Activated CD4-positive, CD25-positive, alpha-beta regulatory T cell treated with anti-CD3 and anti-CD28 coated beads, Interleukin-2, amount 50 U/mL, for 16 hours (primary cell): ENCODE measurements around the gene HNMT.
"Not testable (repeated sequence)": the region's sequence is repeated elsewhere in the genome, so short reads cannot be mapped to it uniquely, and the experiment has no call there.

ENCODE experiments used
- DNase-seq: peaks from one replicate; pipeline ENCODE4 v3.0.0-alpha.2; 2020; ENCODE audit warnings: low read depth, low spot score

The HNMT gene

DNA sequence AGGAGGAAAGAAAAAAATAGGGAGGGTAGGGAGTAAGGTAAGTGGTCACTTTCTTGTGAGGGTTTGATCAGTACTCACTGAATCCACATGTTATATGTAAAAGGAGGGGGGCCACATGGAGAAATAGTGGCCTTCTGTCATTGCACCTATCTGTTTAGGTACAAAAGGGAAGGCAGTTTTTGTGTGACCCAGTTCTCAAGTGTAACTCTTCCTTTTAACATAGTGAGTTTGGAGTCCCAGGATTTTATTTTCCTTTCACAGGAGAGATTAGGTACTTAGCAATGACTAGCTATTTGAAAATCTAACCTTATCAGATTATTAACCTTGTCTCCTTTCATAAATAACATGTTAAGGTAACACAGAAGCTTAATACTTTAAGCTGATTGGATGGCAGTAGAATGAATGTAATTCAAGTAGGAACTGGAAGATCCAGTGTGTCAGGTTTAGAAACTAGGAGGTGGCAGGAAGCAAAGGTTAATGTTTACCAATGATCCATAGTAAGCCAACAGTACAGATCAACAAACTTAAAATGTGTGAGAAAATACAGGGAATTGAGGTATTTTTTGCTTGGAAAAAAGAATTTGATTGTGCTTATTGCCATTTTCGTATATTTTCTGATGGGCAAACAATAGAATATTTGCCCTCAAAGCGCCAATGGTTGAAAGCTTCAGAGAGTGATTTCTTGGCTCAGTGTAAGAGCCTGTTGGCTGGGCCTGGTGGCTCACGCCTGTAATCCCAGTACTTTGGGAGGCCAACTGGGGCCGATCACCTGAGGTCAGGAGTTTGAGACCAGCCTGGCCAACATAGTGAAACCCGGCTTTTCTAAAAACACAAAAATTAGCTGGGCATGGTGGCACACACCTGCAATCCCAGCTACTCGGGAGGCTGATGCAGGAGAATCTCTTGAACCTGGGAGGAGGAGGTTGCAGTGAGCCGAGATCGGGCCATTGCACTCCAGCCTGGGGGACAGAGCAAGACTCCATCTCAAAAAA lies 11.3 kb downstream of the HNMT start:
- no peak for DNase-seq

- DNase-seq: no peak
Observed at GRCh38 chr2:137976274-137976673, 12.0 kb downstream of the HNMT start.

DNA sequence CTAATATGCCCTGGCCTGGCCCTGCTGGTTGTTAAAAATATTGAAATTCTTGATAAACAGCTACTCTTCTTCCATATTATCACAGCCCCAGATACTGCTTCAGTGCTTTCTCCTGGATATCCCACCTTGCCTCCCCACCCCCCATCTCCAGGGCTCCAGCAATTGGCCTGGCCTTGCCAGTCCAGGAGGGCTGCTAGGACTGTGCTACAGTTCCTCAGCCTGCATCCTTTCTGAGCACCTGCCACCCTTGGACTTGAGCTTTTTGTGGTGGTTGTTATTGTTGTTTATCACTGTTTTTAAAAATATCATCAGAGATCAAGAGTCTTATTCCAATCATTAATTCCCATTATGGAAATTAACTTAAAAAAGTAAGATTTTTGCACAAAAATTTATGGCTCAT lies 13.5 kb downstream of the HNMT start:
- DNase-seq: no peak

DNA sequence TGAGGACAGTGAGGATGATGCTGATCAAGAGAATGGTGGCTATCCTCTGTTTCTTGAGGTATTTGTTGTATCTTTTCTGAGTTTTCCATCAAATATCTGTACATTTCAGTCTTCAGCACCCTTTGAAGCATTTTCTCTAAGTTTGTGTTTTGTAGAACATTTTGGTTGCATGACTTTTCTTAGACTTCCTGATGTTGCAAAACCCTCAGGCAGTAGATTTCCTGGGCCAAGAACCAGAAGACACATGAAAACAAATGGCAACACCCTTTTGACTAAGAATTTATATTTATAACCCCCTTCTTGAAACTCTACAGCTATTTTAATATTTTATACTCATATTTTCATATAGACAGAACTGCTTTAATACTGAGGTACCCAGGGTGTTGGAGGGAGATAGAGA lies 16.2 kb downstream of the HNMT start:
- DNase-seq: no peak

GRCh38 chr2:137981112-137981656 lies 16.9 kb downstream of the HNMT start:
- no peak for DNase-seq

DNA sequence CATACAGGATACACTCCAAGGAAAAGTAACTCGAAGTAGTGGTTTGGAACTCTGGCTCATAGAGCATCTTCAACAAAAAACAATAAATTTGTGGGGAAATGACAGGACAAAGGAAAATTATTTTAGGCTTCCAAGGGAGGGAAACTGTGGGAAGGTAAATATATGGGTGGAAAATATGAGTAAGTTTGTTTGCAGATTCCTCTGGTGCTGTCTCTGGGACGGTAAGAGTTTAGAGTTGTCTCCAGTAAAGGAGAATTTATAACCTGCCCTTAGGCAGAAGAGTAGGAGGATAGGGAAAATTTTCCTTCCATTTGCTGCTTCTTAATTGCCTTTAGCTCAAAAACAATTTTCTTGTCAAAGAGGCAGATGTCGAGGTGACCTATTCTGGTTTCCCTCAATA lies 19.3 kb downstream of the HNMT start:
- no peak for DNase-seq

GRCh38 chr2:137986268-137986667 lies 22.0 kb downstream of the HNMT start:
- DNase-seq: no peak

GRCh38 chr2:137987011-137987410 lies 22.7 kb downstream of the HNMT start:
- no peak for DNase-seq

DNA sequence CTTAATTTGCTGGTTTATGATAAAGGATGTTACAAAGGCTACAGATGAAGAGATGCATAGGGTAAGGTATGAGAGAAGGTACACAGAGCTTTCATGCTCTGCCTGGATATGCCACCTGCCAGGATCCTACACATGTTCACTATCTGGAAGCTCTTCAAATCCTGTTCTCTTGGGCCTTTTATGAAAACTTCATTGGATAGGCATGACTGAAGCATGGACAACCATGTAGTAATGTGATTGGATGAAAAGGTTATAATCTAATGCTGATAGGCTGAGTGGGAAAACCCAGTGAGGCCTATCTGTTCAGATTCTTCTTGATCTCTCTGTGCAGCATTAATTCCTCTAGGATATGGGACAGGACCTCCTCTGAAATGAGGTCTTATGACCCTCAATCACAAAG lies 26.8 kb downstream of the HNMT start:
- no peak for DNase-seq

GRCh38 chr2:137992039-137992646 lies 27.9 kb downstream of the HNMT start:
- DNase-seq: no peak

- not testable (repeated sequence) for DNase-seq
Observed at GRCh38 chr2:137993715-137994476, 29.6 kb downstream of the HNMT start.

GRCh38 chr2:137995368-137995767 lies 31.1 kb downstream of the HNMT start:
- not testable (repeated sequence) for DNase-seq

DNA sequence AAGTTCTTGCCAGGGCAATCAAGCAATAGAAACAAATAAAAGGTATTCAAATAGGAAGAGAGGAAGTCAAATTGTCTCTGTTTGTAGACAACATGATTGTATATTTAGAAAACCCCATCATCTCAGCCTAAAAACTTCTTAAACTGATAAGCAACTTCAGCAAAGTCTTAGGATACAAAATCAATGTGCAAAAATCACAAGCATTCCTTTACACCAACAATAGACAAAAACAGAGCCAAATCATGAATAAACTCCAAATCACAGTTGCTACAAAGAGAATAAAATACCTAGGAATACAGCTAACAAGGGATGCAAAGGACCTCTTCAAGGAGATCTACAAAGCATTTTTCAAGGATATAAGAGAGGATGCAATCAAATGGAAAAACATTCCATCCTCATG lies 31.9 kb downstream of the HNMT start:
- not testable (repeated sequence) for DNase-seq

GRCh38 chr2:137997733-137998132 lies 33.5 kb downstream of the HNMT start:
- no peak for DNase-seq

DNA sequence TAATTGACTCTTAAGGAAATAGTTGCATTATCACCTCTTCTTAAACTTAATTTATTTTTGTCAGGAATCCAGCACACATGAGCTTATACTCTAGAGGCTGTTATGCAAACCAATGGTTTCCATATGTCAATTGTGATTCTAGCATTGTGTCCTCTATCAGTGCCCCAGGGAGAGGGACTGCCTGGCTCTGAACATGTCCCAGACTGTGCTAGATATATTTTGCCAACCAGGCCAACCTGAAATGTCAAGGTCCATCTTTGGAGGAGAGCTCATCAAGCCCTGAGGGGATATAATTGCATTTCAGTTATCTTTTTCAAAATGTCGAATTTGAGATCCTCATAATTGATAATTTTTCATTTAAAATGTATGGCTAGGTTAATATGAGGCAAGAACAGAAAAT lies 34.2 kb downstream of the HNMT start:
- no peak for DNase-seq

DNA sequence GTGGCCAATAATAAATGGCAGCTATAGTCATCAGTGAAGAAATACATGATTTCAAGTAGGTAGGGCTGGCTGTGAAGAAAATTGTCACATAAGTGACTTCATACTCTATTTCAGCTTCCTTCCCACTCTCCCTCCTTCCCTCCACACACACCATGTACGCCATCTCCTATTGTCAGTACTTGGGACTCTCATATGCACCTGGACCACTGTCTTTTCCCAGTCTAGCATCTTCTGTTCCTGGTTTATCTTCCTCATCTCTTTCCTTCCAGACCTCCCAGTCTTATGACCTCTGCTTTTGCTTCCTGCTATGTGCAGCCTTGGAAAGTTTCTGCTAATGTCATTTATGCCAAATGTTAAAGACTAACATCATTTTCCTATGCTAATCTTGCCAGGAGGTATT lies 35.0 kb downstream of the HNMT start:
- no peak for DNase-seq

DNA sequence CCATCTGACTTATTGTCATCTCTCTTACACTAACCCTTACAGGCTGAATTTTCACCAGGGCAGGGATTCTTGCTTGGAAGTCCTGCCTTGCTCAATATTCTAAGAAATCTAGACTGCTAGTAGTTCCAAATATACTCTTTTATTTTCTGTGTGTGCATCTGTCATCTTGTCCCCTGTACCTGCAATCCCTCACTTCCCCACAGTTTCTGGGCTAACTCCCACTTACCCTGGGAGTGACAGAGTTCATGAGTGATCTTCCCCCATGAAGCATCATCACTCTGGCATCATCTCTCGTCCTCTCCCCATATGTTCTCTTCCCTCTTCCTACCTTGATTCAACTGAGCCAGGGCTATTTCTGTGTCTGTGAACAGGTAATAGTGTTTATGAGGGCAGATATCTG lies 35.7 kb downstream of the HNMT start:
- DNase-seq: no peak

DNA sequence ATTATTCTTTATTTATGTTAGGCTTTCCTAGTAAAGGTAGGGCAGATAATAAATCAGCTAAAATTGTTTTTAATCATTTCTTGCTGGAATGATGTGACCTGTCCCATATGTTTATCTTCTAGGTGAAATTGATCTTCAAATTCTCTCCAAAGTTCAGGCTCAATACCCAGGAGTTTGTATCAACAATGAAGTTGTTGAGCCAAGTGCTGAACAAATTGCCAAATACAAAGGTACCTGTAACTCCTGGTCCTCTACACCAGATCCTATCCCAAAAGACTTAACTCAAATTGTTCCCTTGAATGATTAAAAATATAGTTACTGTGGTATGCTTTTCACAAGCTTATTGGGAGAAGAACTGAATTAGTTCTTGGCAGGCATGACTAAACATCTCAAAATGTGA lies 36.5 kb downstream of the HNMT start:
- DNase-seq: no peak

GRCh38 chr2:138003411-138003810 lies 39.1 kb downstream of the HNMT start:
- DNase-seq: no peak

DNA sequence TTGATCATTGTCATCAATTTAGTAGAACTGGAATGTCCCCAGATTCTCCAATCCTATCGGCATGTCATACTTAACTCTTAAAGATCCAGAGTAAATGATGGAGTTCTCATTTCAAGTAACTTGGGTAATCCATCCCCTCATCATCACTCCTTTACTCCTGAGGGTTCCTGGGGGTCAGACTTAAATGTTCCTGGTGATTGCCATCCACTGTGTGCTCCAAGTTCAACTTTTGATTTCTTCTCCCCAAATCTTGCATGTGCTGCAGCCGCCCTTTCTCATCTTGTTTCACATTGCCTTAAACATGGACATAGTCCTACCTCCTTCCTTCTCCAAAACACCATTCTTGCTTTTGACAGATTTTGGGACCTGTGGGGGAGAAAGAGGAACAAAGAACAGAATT lies 43.2 kb downstream of the HNMT start:
- no peak for DNase-seq

DNA sequence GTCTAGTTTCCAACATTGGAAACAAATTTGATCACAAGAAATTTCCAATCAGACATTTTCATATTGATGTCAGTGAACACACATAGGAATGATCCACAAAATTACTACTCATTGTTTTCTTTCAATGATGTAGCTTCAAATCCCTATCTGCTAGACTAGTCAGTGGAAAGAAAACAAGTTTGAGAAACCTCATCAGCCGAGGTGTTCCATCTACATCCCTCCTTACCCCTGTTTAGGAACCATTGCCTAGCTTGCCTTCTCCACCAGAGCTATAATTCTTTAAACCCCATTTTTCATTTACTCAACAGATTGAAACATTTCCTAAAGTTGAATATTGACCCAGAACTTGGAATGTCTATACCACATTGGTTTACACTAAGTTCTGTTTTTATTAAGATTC lies 45.3 kb downstream of the HNMT start:
- no peak for DNase-seq

DNA sequence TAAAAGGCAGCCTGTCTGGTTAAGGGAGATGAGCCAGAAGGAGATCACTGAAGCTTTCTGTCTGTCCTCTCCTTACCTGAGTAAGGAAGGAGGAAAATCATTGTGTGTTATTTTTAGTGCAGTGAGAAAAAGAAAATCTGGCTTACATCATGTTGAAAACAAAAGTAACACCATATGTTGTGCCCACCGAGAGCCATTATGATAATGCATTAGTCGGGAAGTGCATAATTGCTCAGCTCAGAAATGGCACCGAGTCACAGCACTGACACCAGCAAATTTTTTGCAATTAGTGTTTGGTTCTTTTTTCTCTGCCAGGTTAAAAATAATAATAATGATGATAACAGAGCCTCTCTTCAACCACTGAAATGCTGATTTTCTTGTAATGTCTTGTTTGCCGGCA lies 46.6 kb downstream of the HNMT start:
- no peak for DNase-seq
